ENCODE results near the gene POLR3G.

POLR3G gene

DNA sequence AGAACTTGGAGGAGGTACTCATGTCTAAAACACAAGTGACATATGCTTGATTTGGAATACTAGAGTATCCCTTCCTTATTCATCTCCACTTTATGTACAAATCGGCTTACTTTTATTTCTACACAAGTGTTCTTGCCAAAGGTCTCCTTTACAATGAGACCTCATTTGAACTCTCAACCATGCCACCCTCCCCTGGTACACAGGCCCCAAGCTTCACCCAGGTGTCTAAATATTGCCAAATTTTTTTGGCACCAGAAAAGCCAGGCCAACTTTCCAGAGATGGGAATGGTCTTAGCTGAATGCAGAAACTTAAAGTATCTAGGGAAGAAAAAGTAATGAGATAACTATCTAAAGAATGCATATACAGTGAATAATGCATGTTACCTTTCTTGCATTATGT lies 35.8 kb downstream of the POLR3G start:
- no peaks in the 10 kb centered on the region for H3K79me2 ChIP-seq (ENCODE audit: low read length)
- no peak overlapping the region for H3K27ac ChIP-seq (ENCODE audit: low read length)
- no peaks in the 10 kb centered on the region for H3K4me1 ChIP-seq (ENCODE audit: low read length)
- no peaks in the 10 kb centered on the region for H3K36me3 ChIP-seq (replicated peaks; ENCODE audit: low read depth, low read length)
- no peaks in the 10 kb centered on the region for H4K20me1 ChIP-seq (ENCODE audit: insufficient read depth, low read length)
- no peak overlapping the region for H3K9ac ChIP-seq (ENCODE audit: low read length)
- H2AFZ ChIP-seq (ENCODE audit: low read depth, low read length), result no peak overlapping the region
- H3K9me3 ChIP-seq (ENCODE audit: insufficient read depth, low read length), result no peaks in the 10 kb centered on the region
- no peak overlapping the region for H3K4me2 ChIP-seq (ENCODE audit: low read length)
- H3K4me3 ChIP-seq (ENCODE audit: low read length), result no peak overlapping the region
- TF ChIP-seq EZH2phosphoT487 (IDR thresholded peaks at IDR 0.05; ENCODE audit: low read depth), result no peak
- TF ChIP-seq, protein P1, sequence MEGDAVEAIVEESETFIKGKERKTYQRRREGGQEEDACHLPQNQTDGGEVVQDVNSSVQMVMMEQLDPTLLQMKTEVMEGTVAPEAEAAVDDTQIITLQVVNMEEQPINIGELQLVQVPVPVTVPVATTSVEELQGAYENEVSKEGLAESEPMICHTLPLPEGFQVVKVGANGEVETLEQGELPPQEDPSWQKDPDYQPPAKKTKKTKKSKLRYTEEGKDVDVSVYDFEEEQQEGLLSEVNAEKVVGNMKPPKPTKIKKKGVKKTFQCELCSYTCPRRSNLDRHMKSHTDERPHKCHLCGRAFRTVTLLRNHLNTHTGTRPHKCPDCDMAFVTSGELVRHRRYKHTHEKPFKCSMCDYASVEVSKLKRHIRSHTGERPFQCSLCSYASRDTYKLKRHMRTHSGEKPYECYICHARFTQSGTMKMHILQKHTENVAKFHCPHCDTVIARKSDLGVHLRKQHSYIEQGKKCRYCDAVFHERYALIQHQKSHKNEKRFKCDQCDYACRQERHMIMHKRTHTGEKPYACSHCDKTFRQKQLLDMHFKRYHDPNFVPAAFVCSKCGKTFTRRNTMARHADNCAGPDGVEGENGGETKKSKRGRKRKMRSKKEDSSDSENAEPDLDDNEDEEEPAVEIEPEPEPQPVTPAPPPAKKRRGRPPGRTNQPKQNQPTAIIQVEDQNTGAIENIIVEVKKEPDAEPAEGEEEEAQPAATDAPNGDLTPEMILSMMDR (IDR thresholded peaks at IDR 0.05; ENCODE audit: low read depth, low read length), result no peak
- no peaks in the 10 kb centered on the region for H3K27me3 ChIP-seq (ENCODE audit: low read depth, low read length)

DNA sequence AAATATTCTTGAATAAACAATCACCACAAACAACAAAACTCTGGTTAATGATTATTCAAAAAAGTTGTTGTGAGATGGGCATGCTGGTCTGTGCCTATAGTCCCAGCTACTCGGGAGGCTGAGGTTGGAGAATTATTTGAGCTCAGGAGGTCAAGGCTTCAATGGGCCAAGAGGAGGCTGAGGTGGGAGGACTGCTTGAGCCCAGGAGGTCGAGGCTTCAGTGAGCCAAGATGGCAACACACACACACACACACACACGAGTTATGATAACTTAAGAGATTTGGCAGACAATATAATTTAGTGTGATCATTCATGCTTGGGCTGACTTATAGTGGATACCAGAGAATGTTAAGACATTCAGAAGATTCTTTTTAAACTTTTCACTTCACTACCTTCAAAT lies 39.9 kb downstream of the POLR3G start:
- TF ChIP-seq EZH2phosphoT487 (IDR thresholded peaks at IDR 0.05; ENCODE audit: low read depth), result no peak
- TF ChIP-seq, protein P1 (IDR thresholded peaks at IDR 0.05; ENCODE audit: low read depth, low read length), result no peak
- no peak overlapping the region for H3K4me3 ChIP-seq (ENCODE audit: low read length)

DNA sequence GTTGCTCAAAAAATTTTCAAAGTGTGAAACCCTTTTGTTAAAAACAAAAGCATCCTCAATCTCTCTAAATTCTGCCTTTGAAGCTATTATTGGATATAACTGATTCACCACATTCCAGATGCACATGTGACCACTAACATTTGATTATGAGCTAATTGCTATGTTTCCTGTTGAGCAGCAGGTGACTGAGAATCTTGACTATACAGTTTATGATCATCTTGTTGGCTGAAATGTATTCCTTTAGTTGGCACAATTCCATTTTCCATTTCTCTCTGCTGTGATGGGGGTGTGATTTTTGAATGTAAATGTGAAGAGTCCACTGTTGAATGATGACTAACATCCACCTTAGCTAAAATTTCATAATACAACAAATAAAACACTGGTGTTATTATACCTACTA lies 44.0 kb downstream of the POLR3G start:
- no peak for TF ChIP-seq EZH2phosphoT487 (IDR thresholded peaks at IDR 0.05; ENCODE audit: low read depth)
- TF ChIP-seq, protein P1 (IDR thresholded peaks at IDR 0.05; ENCODE audit: low read depth, low read length), result no peak
- peaks cover 13% of the 10 kb centered on the region for H3K36me3 ChIP-seq (replicated peaks; ENCODE audit: low read depth, low read length)
- H3K27ac ChIP-seq (ENCODE audit: low read length), result no peak overlapping the region

More for the DNA sequence above, 39.9 kb downstream of the POLR3G start:
- Histone ChIP-seq H3K9ac (ENCODE audit: low read length) (no peak overlapping the region), H2AFZ (ENCODE audit: low read depth, low read length) (no peak overlapping the region), H3K79me2 (ENCODE audit: low read length) (no peaks in the 10 kb centered on the region), H3K4me1 (ENCODE audit: low read length) (no peaks in the 10 kb centered on the region), H4K20me1 (ENCODE audit: insufficient read depth, low read length) (no peaks in the 10 kb centered on the region), H3K36me3 (replicated peaks; ENCODE audit: low read depth, low read length) (peaks cover 8% of the 10 kb centered on the region), H3K4me2 (ENCODE audit: low read length) (no peak overlapping the region), H3K27me3 (ENCODE audit: low read depth, low read length) (no peaks in the 10 kb centered on the region), H3K27ac (ENCODE audit: low read length) (no peak overlapping the region), H3K9me3 (ENCODE audit: insufficient read depth, low read length) (no peaks in the 10 kb centered on the region)

DNA sequence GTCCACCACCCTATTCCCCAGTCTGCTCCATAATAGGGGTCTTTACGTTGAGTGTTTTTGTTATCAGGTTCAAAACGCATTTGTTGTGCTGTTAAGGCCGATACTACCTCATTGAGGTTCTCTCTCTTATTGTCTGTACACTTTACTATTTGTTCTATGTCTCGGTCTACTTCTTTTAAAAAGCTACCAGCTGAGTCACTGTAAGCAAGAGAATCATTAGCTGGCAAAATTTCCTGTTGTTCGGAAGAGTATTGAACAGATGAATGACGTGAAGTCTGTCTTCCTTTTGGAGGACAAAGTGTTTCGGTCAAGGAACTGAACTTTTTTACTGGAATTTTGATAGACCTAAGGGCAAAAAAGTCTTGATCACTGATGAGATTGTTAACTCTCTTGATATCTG lies 44.4 kb downstream of the POLR3G start:
- H3K27me3 ChIP-seq (ENCODE audit: low read depth, low read length), result no peaks in the 10 kb centered on the region
- no peak overlapping the region for H3K27ac ChIP-seq (ENCODE audit: low read length)
- peaks cover 13% of the 10 kb centered on the region for H3K36me3 ChIP-seq (replicated peaks; ENCODE audit: low read depth, low read length)
- H3K4me2 ChIP-seq (ENCODE audit: low read length), result no peak overlapping the region
- H3K4me1 ChIP-seq (ENCODE audit: low read length), result no peaks in the 10 kb centered on the region
- no peaks in the 10 kb centered on the region for H3K79me2 ChIP-seq (ENCODE audit: low read length)
- no peak for TF ChIP-seq EZH2phosphoT487 (IDR thresholded peaks at IDR 0.05; ENCODE audit: low read depth)
- TF ChIP-seq, protein P1 (IDR thresholded peaks at IDR 0.05; ENCODE audit: low read depth, low read length), result no peak
- no peaks in the 10 kb centered on the region for H3K9me3 ChIP-seq (ENCODE audit: insufficient read depth, low read length)
- H4K20me1 ChIP-seq (ENCODE audit: insufficient read depth, low read length), result no peaks in the 10 kb centered on the region
- no peak overlapping the region for H2AFZ ChIP-seq (ENCODE audit: low read depth, low read length)
- no peak overlapping the region for H3K4me3 ChIP-seq (ENCODE audit: low read length)
- no peak overlapping the region for H3K9ac ChIP-seq (ENCODE audit: low read length)

More for the DNA sequence above, 44.0 kb downstream of the POLR3G start:
- Histone ChIP-seq H3K27me3 (ENCODE audit: low read depth, low read length) (no peaks in the 10 kb centered on the region), H3K9me3 (ENCODE audit: insufficient read depth, low read length) (no peaks in the 10 kb centered on the region), H3K9ac (ENCODE audit: low read length) (no peak overlapping the region), H3K79me2 (ENCODE audit: low read length) (no peaks in the 10 kb centered on the region), H3K4me3 (ENCODE audit: low read length) (no peak overlapping the region), H3K4me2 (ENCODE audit: low read length) (no peak overlapping the region), H2AFZ (ENCODE audit: low read depth, low read length) (no peak overlapping the region), H3K4me1 (ENCODE audit: low read length) (no peaks in the 10 kb centered on the region), H4K20me1 (ENCODE audit: insufficient read depth, low read length) (no peaks in the 10 kb centered on the region)
